H9 (cell line): ENCODE data around the gene TRPV5. TPM values are rescaled to one million over a fixed set of nuclear protein-coding genes. Genes with fewer than 3 reads are reported as not detected.

Experiments
- DNase-seq: peaks from one replicate; pipeline ENCODE4 v3.0.0-alpha.2; 2017
- H2AFZ ChIP-seq: one replicate; pipeline ENCODE4 v1.6.1; 2013; ENCODE audit warnings: mild to moderate bottlenecking, low read length, control low read depth, moderate library complexity
- H2AK5ac ChIP-seq: 2 replicates; pipeline ENCODE4 v1.6.1; 2013; ENCODE audit warnings: low read length, control low read depth, mixed read lengths; ENCODE audit not compliant: insufficient read length
- H2BK120ac ChIP-seq: one replicate; pipeline ENCODE4 v1.6.1; 2013; ENCODE audit warnings: low read depth, mild to moderate bottlenecking, low read length, control low read depth, inconsistent platforms; ENCODE audit not compliant: poor library complexity, severe bottlenecking
- H2BK12ac ChIP-seq: 2 replicates; pipeline ENCODE4 v1.6.1; 2013; ENCODE audit warnings: low read length, control low read depth, mixed read lengths, low read depth; ENCODE audit not compliant: insufficient read length
- H2BK15ac ChIP-seq: 2 replicates; pipeline ENCODE4 v1.6.1; 2013; ENCODE audit warnings: low read depth, low read length, control low read depth
- H2BK20ac ChIP-seq: one replicate; pipeline ENCODE4 v1.6.1; 2013; ENCODE audit warnings: low read depth, mild to moderate bottlenecking, low read length, control low read depth, inconsistent platforms; ENCODE audit not compliant: poor library complexity, severe bottlenecking
- H2BK5ac ChIP-seq: 2 replicates; pipeline ENCODE4 v1.6.1; 2013; ENCODE audit warnings: low read length, control low read depth, mixed read lengths; ENCODE audit not compliant: insufficient read length
- H3K14ac ChIP-seq: 2 replicates; pipeline ENCODE4 v1.6.1; 2013; ENCODE audit warnings: low read length, control low read depth; ENCODE audit not compliant: insufficient read depth
- H3K18ac ChIP-seq: 2 replicates; pipeline ENCODE4 v1.6.1; 2013; ENCODE audit warnings: low read depth, mild to moderate bottlenecking, mixed read lengths, low read length, control low read depth; ENCODE audit not compliant: insufficient read length
- H3K23ac ChIP-seq: 2 replicates; pipeline ENCODE4 v1.6.1; 2013; ENCODE audit warnings: low read length, control low read depth, mixed read lengths, low read depth; ENCODE audit not compliant: insufficient read length
- H3K23me2 ChIP-seq: 2 replicates; pipeline ENCODE4 v1.6.1; 2013; ENCODE audit warnings: low read depth, mild to moderate bottlenecking, mixed read lengths, low read length, control low read depth; ENCODE audit not compliant: insufficient read length, poor library complexity, severe bottlenecking
- H3K27ac ChIP-seq: 2 replicates; pipeline ENCODE4 v1.5.1; 2013; ENCODE audit warnings: low read length, control low read depth, mixed read lengths, low read depth; ENCODE audit not compliant: insufficient read length
- H3K27me3 ChIP-seq: 2 replicates; pipeline ENCODE4 v1.6.1; 2013; ENCODE audit warnings: low read length, control low read depth, inconsistent platforms; ENCODE audit not compliant: insufficient read depth
- H3K4ac ChIP-seq: 2 replicates; pipeline ENCODE4 v1.6.1; 2013; ENCODE audit warnings: low read depth, mild to moderate bottlenecking, control low read depth, inconsistent platforms, low read length, moderate library complexity
- H3K4me1 ChIP-seq: 2 replicates; pipeline ENCODE4 v1.6.1; 2013; ENCODE audit warnings: low read length, control low read depth, inconsistent platforms; ENCODE audit not compliant: insufficient read depth
- H3K4me2 ChIP-seq: 2 replicates; pipeline ENCODE4 v1.6.1; 2013; ENCODE audit warnings: low read length, control low read depth, mixed read lengths; ENCODE audit not compliant: insufficient read length, insufficient read depth
- H3K56ac ChIP-seq: 2 replicates; pipeline ENCODE4 v1.6.1; 2013; ENCODE audit warnings: low read depth, mild to moderate bottlenecking, mixed read lengths, low read length, control low read depth; ENCODE audit not compliant: insufficient read length
- H3K79me1 ChIP-seq: 2 replicates; pipeline ENCODE4 v1.6.1; 2013; ENCODE audit warnings: low read depth, mild to moderate bottlenecking, moderate library complexity, low read length, control low read depth, inconsistent platforms; ENCODE audit not compliant: insufficient read depth, poor library complexity, severe bottlenecking
- H3K79me2 ChIP-seq: 2 replicates; pipeline ENCODE4 v1.6.1; 2013; ENCODE audit warnings: low read length, control low read depth, inconsistent platforms; ENCODE audit not compliant: insufficient read depth
- H3K9ac ChIP-seq: 2 replicates; pipeline ENCODE4 v1.6.1; 2013; ENCODE audit warnings: low read length, control low read depth, mixed read lengths; ENCODE audit not compliant: insufficient read length; ENCODE audit errors: extremely low read depth
- H3K9me3 ChIP-seq: one replicate; pipeline ENCODE4 v1.6.1; 2013; ENCODE audit warnings: low read depth, low read length, inconsistent platforms; ENCODE audit not compliant: control insufficient read depth
- H3T11ph ChIP-seq: one replicate; pipeline ENCODE4 v1.6.1; 2013; ENCODE audit warnings: mild to moderate bottlenecking, low read length, control low read depth, inconsistent platforms
- H4K20me1 ChIP-seq: one replicate; pipeline ENCODE4 v1.6.1; 2013; ENCODE audit not compliant: control insufficient read depth, insufficient read length, insufficient read depth
- H4K5ac ChIP-seq: 2 replicates; pipeline ENCODE4 v1.6.1; 2013; ENCODE audit warnings: low read depth, mild to moderate bottlenecking, mixed read lengths, low read length, control low read depth; ENCODE audit not compliant: insufficient read length
- H4K8ac ChIP-seq: replicated peaks from 2 replicates; pipeline ENCODE4 v1.6.1; 2013; ENCODE audit warnings: low read length, control low read depth, mixed read lengths, low read depth; ENCODE audit not compliant: insufficient read length
- H4K91ac ChIP-seq: 2 replicates; pipeline ENCODE4 v1.6.1; 2013; ENCODE audit warnings: low read depth, mild to moderate bottlenecking, moderate library complexity, mixed read lengths, low read length, control low read depth; ENCODE audit not compliant: insufficient read length
- H3K27ac Mint-ChIP-seq, 3 experiments: 2 replicates in 2 of 3; 3 replicates in 1 of 3; pipeline ENCODE4 v1.8.0; 2020 to 2021; ENCODE audit warnings: mixed read lengths in 3 of 3, mild to moderate bottlenecking in 1 of 3, moderate library complexity in 1 of 3
- H3K27me3 Mint-ChIP-seq: 2 replicates; pipeline ENCODE4 v1.8.0; 2021; ENCODE audit warnings: low read depth, mild to moderate bottlenecking, moderate library complexity, mixed read lengths
- H3K36me3 Mint-ChIP-seq, 3 experiments: 2 replicates in 2 of 3; 3 replicates in 1 of 3; pipeline ENCODE4 v1.8.0; 2020 to 2021; ENCODE audit warnings: low read depth in 3 of 3, mixed read lengths in 3 of 3; ENCODE audit not compliant: insufficient read depth in 1 of 3
- H3K4me1 Mint-ChIP-seq, 2 experiments: 2 replicates each; pipeline ENCODE4 v1.8.0; 2020; ENCODE audit warnings: mixed read lengths in 2 of 2
- H3K4me3 Mint-ChIP-seq, 2 experiments: 2 replicates in 1 of 2; 3 replicates in 1 of 2; pipeline ENCODE4 v1.8.0; 2020 to 2021; ENCODE audit warnings: mild to moderate bottlenecking in 2 of 2, mixed read lengths in 2 of 2, moderate library complexity in 1 of 2
- H3K9me3 Mint-ChIP-seq, 2 experiments: 2 replicates in 1 of 2; 3 replicates in 1 of 2; pipeline ENCODE4 v1.8.0; 2020; ENCODE audit warnings: mild to moderate bottlenecking in 2 of 2, mixed read lengths in 2 of 2, moderate library complexity in 1 of 2
- CTCF ChIP-seq: fragments of 200-600 bp; sonication (generic); conservative IDR thresholded peaks from 3 replicates; pipeline ENCODE4 v1.8.0; 2021; ENCODE audit warnings: antibody characterized with exemption, mild to moderate bottlenecking
- total RNA-seq: library from RNA; stranded (reverse); gene quantifications from 2 replicates; pipeline ENCODE4 v1.2.1, GENCODE V29; 2021

Gene TRPV5
- total RNA-seq, 1 experiment from 2014 or later, result not detected

- no peak overlapping the region for H2BK12ac ChIP-seq
- H2AK5ac ChIP-seq, result no peak overlapping the region
- no peak overlapping the region for H2BK15ac ChIP-seq
- H3K56ac ChIP-seq, result no peak overlapping the region
- no peaks in the 10 kb centered on the region for H3K79me1 ChIP-seq
- no peak overlapping the region for H3K18ac ChIP-seq
- no peak overlapping the region for H2BK5ac ChIP-seq
- Mint-ChIP-seq H3K27me3 (peaks cover 10% of the 10 kb centered on the region), H3K27ac (no peak overlapping the region), H3K36me3 (peaks cover 17 to 40% (median 17%) of the 10 kb centered on the region in 3 experiments), H3K4me3 (no peak overlapping the region), H3K4me1 (peaks cover 26 to 27% of the 10 kb centered on the region in 2 experiments), H3K9me3 (peaks cover 14 to 20% of the 10 kb centered on the region in 2 experiments)
- H3K4me1 ChIP-seq, result peaks cover 7% of the 10 kb centered on the region; the same call in 1 of the 2 replicates
- H3T11ph ChIP-seq, result no peak overlapping the region
- H4K5ac ChIP-seq, result no peak overlapping the region
- H2BK120ac ChIP-seq, result no peak overlapping the region
- H3K4me2 ChIP-seq, result no peak overlapping the region
- H2AFZ ChIP-seq, result no peak overlapping the region
- H3K9me3 ChIP-seq, result no peaks in the 10 kb centered on the region
- no peak overlapping the region for H4K91ac ChIP-seq
- H3K27me3 ChIP-seq, result no peaks in the 10 kb centered on the region
- H3K23me2 ChIP-seq, result no peaks in the 10 kb centered on the region
- no peak overlapping the region for H3K23ac ChIP-seq
- no peak overlapping the region for H4K8ac ChIP-seq
- no peak overlapping the region for H3K4ac ChIP-seq
- TF ChIP-seq CTCF, result no peak
- no peaks in the 10 kb centered on the region for H4K20me1 ChIP-seq
- DNase-seq, result no peak
- no peak overlapping the region for H3K14ac ChIP-seq
- H3K27ac ChIP-seq, result no peak overlapping the region
- H3K79me2 ChIP-seq, result no peaks in the 10 kb centered on the region
- no peak overlapping the region for H2BK20ac ChIP-seq
- no peak overlapping the region for H3K9ac ChIP-seq
Observed at GRCh38 chr7:142954680-142955268, 21.2 kb upstream of the TRPV5 start.
